ENCODE data around the gene AGAP1.

GRCh38 chr2:235461763-235462414 lies 32.0 kb upstream of the AGAP1 start:
- no peak for TF ChIP-seq CTCF (IDR thresholded peaks at IDR 0.05)
- TF ChIP-seq POLR2A (IDR thresholded peaks at IDR 0.05): no peak
